NCI-H2107 (cell line): ENCODE data around the gene INSYN1.
"Not testable (repeated sequence)": the region's sequence is repeated elsewhere in the genome, so short reads cannot be mapped to it uniquely, and the experiment has no call there.

ENCODE experiments used
- DNase-seq: peaks from one replicate; lab custom pipeline; 2025; lab: John Stamatoyannopoulos, UW

Gene INSYN1

DNA sequence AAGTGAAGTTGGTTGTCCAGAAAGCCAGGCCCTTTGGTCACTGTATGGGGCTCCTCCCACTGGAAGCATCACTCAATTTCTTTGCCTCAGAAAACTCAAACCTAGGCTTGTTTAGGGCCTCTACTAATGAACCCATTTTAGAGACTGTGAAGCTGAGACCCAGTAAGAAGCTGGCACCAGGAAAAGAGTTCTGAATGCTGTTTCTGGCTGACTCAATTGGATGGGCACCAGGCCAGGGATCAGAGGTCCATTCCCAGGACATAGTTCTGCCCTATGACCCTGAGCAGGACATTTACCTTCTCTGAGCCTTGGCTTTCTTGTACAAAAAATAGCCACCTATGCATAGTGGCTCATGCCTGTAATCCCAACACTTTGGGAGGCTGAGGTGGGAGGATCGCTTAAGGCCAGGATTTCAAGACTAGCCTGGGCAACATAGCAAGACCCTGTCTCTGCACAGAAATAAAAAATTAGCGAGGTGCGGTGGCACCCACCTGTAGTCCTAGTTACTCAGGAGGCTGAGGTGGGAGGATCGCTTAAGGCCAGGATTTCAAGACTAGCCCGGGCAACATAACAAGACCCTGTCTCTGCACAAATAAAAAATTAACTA lies 38.4 kb downstream of the INSYN1 start:
- no peak for DNase-seq

- DNase-seq, result no peak
These were observed 41.0 kb downstream of the INSYN1 start for GRCh38 chr15:73712107-73712506.

DNA sequence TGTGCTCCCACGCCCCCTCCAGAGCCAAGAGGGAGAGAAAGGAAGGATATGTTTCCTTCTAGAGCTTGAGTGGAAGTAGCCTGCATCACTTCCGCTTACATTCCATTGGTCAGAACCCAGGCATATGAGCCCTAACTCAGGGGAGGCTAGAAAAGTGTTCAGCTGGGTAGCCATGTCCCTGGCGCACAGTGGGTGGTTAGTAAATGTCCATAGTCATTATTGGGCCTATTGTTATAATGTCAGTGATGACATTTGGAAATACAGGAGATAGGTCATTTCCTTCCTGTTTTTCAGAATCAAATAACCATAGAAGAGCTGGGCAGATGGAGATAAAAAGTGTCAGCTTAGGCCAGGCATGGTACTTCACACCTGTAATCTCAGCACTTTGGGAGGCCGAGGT lies 41.6 kb downstream of the INSYN1 start:
- no peak for DNase-seq

GRCh38 chr15:73710321-73710720 lies 42.8 kb downstream of the INSYN1 start:
- no peak for DNase-seq

GRCh38 chr15:73709686-73710085 lies 43.5 kb downstream of the INSYN1 start:
- DNase-seq, result no peak

DNA sequence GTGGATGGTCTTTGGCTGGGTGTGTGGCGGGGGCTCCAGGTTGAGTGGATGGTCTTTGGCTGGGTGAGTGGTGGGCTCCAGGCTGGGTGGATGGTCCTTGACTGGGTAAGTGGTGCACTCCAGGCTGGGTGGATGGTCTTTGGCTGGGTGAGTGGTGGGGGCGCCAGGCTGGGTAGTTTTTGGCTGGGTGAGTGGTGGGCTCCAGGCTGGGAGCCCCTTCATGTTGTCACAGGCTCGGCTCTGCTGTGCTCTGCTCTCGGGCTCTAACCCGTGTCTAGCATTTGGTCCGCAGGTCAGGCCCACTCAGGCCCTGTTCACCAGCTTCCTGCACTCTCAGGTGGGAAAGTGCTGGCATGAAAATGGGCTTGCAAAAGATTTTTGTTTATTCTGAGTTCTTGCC lies 43.9 kb downstream of the INSYN1 start:
- DNase-seq, result no peak

- DNase-seq, result no peak
These were observed 44.5 kb downstream of the INSYN1 start for GRCh38 chr15:73708691-73709090.

DNA sequence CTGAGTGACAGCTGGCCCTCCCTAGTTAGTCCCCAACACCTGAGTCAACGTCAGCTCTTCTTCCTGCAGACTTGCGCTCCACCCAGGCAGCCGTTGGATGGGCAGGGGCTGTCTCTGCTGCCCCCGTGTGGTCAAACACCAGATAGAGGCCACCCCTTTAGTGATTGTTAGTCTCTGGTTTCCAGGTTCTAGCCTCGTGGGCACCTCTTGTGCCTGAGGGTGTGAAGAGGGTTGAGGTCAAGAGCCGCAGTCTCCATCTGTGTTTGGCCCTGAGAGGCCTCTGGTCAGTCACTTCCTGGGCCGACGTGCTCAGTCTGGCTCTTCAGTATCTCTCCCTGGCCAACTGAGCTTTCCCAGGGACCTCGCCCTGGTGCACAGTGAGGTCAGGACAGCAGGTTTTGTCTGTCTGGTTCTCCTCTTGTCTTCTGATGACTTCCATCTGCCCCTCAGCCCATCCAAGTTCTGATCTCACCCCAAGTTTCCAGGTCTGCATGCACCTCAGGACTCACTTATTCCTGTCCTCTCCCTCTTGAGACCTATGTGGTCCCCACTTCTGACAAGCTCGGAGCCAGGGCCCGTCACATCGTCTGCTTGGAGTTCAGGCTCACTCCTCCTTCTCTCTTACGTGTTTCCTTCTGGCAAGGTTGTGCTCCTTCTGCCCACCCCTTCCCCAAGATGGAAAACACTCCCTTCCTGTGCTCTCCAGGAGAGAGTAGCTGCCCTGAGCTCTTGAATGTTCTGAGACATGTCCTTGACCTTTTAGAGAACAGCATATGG lies 48.1 kb downstream of the INSYN1 start:
- DNase-seq, result no peak

DNA sequence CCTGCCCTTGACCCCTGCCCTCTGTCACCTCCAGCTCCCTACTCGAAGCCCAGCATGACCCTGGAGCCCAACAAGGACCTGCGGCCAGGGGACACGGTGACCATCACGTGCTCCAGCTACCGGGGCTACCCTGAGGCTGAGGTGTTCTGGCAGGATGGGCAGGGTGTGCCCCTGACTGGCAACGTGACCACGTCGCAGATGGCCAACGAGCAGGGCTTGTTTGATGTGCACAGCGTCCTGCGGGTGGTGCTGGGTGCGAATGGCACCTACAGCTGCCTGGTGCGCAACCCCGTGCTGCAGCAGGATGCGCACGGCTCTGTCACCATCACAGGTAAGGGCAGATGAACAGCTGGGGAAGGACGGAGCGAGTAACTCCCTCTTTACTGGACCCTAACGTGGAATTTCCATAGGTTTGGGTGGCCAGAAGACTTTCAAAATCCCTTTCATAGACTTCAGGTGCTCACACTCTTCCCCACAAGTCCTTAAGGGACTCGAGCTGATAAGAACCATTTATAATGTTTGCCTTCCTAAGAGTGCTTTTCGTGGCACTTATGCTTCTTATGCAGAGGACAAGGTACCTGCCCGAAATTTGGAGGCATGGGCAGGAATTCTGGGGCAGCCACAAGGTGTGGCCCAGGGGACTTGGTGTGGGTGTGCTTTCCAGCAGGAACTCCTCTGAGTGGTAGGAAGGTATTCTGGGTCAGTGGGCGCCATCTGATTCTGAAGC lies 48.8 kb downstream of the INSYN1 start:
- DNase-seq, result not testable (repeated sequence)

DNA sequence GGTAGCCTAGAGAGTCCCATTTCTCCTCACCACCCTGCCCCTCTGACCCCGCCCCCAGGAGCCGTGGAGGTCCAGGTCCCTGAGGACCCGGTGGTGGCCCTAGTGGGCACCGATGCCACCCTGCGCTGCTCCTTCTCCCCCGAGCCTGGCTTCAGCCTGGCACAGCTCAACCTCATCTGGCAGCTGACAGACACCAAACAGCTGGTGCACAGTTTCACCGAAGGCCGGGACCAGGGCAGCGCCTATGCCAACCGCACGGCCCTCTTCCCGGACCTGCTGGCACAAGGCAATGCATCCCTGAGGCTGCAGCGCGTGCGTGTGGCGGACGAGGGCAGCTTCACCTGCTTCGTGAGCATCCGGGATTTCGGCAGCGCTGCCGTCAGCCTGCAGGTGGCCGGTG lies 49.5 kb downstream of the INSYN1 start:
- not testable (repeated sequence) for DNase-seq

- not testable (repeated sequence) for DNase-seq
These were observed 50.6 kb downstream of the INSYN1 start for GRCh38 chr15:73702311-73703239.

- DNase-seq, result peak; percentile 51
These were observed 52.9 kb downstream of the INSYN1 start for GRCh38 chr15:73700041-73700842.

DNA sequence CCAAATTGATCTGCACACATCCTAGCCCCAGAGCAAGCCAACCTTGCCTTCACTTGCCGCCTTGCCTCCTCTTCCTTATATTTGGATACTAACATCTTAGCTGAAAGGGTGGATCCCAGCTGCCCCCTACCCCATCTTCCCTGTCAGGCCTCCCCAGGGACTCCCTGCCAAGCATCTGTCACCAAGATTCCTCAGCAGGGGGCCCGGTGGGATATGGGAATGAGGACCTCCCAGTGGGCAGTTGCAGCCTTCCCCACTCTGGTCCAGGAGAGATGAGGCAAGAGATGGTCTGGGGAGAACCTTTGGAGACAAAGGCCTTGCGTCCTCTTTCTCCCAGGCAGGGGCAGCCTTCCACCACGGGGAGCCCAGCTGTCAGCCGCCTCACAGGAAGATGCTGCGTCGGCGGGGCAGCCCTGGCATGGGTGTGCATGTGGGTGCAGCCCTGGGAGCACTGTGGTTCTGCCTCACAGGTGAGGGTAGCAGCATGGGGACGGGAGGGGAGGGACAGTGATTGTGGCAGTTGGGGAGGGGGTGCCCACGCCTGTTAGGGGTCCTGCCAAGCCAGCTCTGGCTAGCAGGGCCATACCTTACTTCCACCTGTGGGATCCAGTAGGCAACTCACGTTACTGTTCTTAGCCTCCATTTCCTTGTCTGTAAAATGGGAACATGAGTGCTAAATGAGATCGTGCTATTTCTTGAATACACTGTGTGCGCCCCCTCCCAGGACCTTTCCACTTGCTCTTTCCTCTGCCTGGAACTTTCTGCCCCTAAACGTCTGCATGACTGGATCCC lies 53.7 kb downstream of the INSYN1 start:
- no peak for DNase-seq

DNA sequence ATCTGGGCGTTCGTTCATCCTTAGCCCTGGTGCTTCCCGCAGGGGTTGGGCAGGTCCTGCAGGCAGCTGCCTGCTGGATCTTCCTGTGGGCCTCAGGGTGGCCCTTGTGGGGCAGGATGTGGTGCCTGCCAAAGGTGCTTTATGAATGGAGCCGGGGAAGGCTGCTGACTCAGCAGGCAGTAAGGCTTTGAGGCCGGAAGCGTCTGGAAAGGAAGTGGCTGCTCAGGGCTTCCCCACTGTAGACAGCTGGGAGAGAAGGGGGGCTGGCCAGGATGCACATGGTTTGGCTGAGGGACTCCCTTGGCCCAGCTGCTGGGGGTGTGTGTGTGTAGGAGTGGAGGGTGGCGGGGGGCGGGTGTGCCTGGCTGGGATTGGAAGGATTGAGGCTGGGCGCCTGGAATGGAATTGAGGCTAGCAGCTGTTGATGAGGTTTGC lies 56.1 kb downstream of the INSYN1 start:
- DNase-seq, result no peak

- DNase-seq, result no peak
These were observed 56.5 kb downstream of the INSYN1 start for GRCh38 chr15:73696641-73697001.

- no peak for DNase-seq
These were observed 57.1 kb downstream of the INSYN1 start for GRCh38 chr15:73695773-73696640.

GRCh38 chr15:73694419-73694818 lies 58.7 kb downstream of the INSYN1 start:
- DNase-seq, result no peak

- DNase-seq, result no peak
These were observed 61.8 kb downstream of the INSYN1 start for GRCh38 chr15:73691396-73691795.

DNA sequence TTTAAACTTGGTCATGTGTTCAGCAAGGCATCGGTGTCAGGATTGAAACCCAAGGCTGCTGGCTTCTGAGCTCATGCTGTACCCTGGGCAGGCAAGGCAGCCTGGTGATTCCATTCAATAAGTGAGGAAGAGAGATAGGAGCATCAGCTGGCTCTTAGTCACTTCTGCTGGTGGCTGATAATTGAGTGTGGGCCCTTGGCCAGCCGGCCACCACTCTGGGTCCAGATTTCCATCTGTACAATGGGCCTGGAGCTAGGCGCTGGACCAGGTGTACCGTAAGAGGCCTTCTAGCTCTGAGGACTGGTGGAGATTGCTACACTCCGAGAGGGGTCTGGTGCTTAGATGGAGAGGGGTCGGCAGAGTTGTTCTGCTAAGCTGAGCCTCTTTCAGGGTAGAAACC lies 64.7 kb downstream of the INSYN1 start:
- DNase-seq, result no peak
